IPS-NIHi7 (cell line): Measurements from ENCODE around the gene PRSS48.
A peak's percentile ranks its signal among the peaks of the same experiment; 100 is the strongest.
"Not testable (repeated sequence)": the region's sequence is repeated elsewhere in the genome, so short reads cannot be mapped to it uniquely, and the experiment has no call there.

Experiments used
- DNase-seq: peaks from one replicate; pipeline ENCODE4 v3.0.0; 2012; ENCODE audit warnings: mixed read lengths; ENCODE audit errors: extremely low spot score

Gene PRSS48

GRCh38 chr4:151318307-151319006 lies 41.5 kb downstream of the PRSS48 start:
- no peak for DNase-seq

- no peak for DNase-seq
These were observed 42.5 kb downstream of the PRSS48 start for GRCh38 chr4:151319490-151319889.

GRCh38 chr4:151321586-151321985 lies 44.6 kb downstream of the PRSS48 start:
- DNase-seq, result no peak

- DNase-seq, result not testable (repeated sequence)
These were observed 45.2 kb downstream of the PRSS48 start for GRCh38 chr4:151322161-151322560.

- DNase-seq, result no peak
These were observed 45.6 kb downstream of the PRSS48 start for GRCh38 chr4:151322570-151322969.

- no peak for DNase-seq
These were observed 46.7 kb downstream of the PRSS48 start for GRCh38 chr4:151323667-151324066.

- DNase-seq, result no peak
These were observed 47.3 kb downstream of the PRSS48 start for GRCh38 chr4:151324124-151324751.

- DNase-seq, result peak; percentile 76
These were observed 47.8 kb downstream of the PRSS48 start for GRCh38 chr4:151324752-151325110.

- peak; percentile 63 for DNase-seq
These were observed 48.4 kb downstream of the PRSS48 start, which contains the start of gene SH3D19 for GRCh38 chr4:151325111-151325948. SH3D19 (minus strand) TSS chr4:151325605; CDS start chr4:151325352, 253 bp downstream.

- no peak for DNase-seq
These were observed 48.9 kb downstream of the PRSS48 start for GRCh38 chr4:151325949-151326246.

- no peak for DNase-seq
These were observed 52.5 kb downstream of the PRSS48 start for GRCh38 chr4:151329217-151330007.

- no peak for DNase-seq
These were observed 54.5 kb downstream of the PRSS48 start for GRCh38 chr4:151331276-151332042.

- no peak for DNase-seq
These were observed 62.5 kb downstream of the PRSS48 start for GRCh38 chr4:151339467-151339866.

- DNase-seq, result no peak
These were observed 63.9 kb downstream of the PRSS48 start for GRCh38 chr4:151340751-151341385.
